Effector CD8-positive, alpha-beta T cell (primary cell): ENCODE results near the gene UBE2D3.

Experiments
- DNase-seq: peaks from one replicate; lab custom pipeline; 2025; lab: John Stamatoyannopoulos, UW

The UBE2D3 gene

DNA sequence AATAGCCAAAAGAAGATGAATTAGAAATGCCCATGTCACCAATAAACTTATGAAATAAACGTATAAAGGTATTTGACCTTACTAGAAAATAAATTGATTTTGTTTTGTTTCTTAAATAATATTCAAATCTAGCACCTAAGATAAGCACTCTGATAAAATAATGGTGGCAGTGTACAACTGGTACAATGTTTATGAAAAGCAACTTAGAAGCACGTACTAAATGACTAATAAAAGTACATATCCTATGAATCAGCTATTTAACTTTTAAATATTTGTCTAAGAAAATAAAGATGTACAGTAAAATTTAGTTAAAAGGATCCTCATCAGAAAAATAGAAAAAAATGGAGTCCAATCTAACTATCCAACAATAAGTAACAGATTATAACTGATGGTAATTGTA, 73.3 kb downstream of the UBE2D3 start:
- DNase-seq, result no peak

DNA sequence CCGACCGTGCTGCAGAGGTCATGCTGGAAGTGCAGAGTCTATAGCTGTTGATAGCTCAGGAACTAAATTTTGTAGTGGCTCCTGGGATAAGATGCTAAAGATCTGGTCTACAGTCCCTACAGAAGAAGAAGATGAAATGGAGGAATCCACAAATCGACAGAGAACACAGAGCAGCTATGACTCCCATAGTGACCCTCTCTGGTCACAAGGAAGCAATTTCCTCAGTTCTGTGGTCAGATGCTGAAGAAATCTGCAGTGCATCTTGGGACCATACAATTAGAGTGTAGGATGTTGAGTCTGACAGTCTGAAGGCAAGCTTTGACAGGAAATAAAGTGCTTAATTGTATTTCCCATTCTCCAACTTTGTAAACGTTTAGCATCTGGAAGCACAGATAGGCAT, 75.4 kb downstream of the UBE2D3 start:
- DNase-seq, result no peak
